Peyer's patch (tissue), 4 donors: ENCODE results near the gene PGM5.
"Not testable (repeated sequence)": the region's sequence is repeated elsewhere in the genome, so short reads cannot be mapped to it uniquely, and the experiment has no call there.

ENCODE experiments used
- CTCF ChIP-seq, 6 experiments: fragments of 450-650 bp in 4 of 6; fragments of 200-600 bp in 2 of 6; sonication (generic) in 1 of 6; IDR thresholded peaks; one replicate each; pipeline ENCODE4 v1.5.1; 2017 to 2019; ENCODE audit warnings: antibody characterized with exemption in 6 of 6, mild to moderate bottlenecking in 3 of 6, moderate library complexity in 1 of 6
- POLR2A ChIP-seq, 2 donors: fragments of 450-650 bp; IDR thresholded peaks; one replicate each; pipeline ENCODE4 v1.5.1; 2017; ENCODE audit warnings: antibody characterized with exemption in 2 of 2, mild to moderate bottlenecking in 2 of 2, moderate library complexity in 2 of 2

GRCh38 chr9:68329106-68329505 is 27.3 kb upstream of the PGM5 start:
- not testable (repeated sequence) for TF ChIP-seq CTCF, POLR2A (IDR thresholded peaks at IDR 0.05)
